Bronchial epithelial cell (primary cell): ENCODE data around the gene HSPA2. TPM values are rescaled to one million over a fixed set of nuclear protein-coding genes. Genes with fewer than 3 reads are reported as not detected.

Experiments
- DNase-seq: peaks from one replicate; pipeline ENCODE4 v3.0.0-alpha.2; 2010; ENCODE audit warnings: low read depth
- FAIRE-seq: peaks from 2 replicates; lab custom pipeline; 2011; peaks lifted over from hg19 to GRCh38; lab: Jason Lieb, UNC
- H3K27me3 ChIP-seq: 2 replicates; pipeline ENCODE4 v1.5.1; 2011; ENCODE audit warnings: low read length; ENCODE audit not compliant: control insufficient read depth, insufficient read depth
- H3K36me3 ChIP-seq: 2 replicates; pipeline ENCODE4 v1.5.1; 2011; ENCODE audit warnings: low read length; ENCODE audit not compliant: control insufficient read depth, insufficient read depth
- H3K4me3 ChIP-seq: 2 replicates; pipeline ENCODE4 v1.5.1; 2011; ENCODE audit warnings: mild to moderate bottlenecking, low read depth, low read length, control low read depth
- total RNA-seq: library from RNA; depleted of rRNA; stranded (reverse); fragments of >200 nt; gene quantifications from 2 replicates; pipeline ENCODE4 v1.2.1, GENCODE V29; 2014
- TF ChIP-seq, protein P1 (sequence below): IDR thresholded peaks from 2 replicates; pipeline ENCODE4 v1.5.1; 2011; ENCODE audit warnings: mild to moderate bottlenecking, moderate library complexity, low read length, control low read depth, inconsistent platforms; ENCODE audit not compliant: insufficient read depth, severe bottlenecking

The HSPA2 gene
- total RNA-seq, 1 donor from 2014 or later = 1.6 TPM

DNA sequence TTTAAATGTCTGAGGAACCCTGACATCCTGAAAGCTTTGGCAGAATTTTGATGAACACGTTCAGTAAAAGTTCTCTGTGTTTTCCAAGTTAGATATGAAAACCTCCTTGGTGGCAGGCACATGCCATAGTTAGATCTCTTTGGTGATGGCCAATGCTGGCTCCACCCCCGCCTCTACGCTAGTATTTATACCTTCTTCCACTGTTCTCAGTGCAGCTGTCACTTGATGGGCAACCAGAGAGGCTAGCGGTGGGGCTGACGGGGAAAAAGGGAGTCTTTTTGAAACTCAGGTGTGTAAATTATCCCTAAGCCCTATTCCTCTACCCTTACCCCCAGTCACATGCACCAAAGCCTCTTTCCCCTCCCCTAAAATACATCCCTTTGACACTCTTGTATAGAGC is 41.3 kb downstream of the HSPA2 start:
- H3K27me3 ChIP-seq = no peaks in the 10 kb centered on the region
- DNase-seq (no peak), FAIRE-seq (no peak)
- H3K4me3 ChIP-seq = no peak overlapping the region
- TF ChIP-seq, protein P1, sequence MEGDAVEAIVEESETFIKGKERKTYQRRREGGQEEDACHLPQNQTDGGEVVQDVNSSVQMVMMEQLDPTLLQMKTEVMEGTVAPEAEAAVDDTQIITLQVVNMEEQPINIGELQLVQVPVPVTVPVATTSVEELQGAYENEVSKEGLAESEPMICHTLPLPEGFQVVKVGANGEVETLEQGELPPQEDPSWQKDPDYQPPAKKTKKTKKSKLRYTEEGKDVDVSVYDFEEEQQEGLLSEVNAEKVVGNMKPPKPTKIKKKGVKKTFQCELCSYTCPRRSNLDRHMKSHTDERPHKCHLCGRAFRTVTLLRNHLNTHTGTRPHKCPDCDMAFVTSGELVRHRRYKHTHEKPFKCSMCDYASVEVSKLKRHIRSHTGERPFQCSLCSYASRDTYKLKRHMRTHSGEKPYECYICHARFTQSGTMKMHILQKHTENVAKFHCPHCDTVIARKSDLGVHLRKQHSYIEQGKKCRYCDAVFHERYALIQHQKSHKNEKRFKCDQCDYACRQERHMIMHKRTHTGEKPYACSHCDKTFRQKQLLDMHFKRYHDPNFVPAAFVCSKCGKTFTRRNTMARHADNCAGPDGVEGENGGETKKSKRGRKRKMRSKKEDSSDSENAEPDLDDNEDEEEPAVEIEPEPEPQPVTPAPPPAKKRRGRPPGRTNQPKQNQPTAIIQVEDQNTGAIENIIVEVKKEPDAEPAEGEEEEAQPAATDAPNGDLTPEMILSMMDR = no peak
- H3K36me3 ChIP-seq = no peaks in the 10 kb centered on the region

DNA sequence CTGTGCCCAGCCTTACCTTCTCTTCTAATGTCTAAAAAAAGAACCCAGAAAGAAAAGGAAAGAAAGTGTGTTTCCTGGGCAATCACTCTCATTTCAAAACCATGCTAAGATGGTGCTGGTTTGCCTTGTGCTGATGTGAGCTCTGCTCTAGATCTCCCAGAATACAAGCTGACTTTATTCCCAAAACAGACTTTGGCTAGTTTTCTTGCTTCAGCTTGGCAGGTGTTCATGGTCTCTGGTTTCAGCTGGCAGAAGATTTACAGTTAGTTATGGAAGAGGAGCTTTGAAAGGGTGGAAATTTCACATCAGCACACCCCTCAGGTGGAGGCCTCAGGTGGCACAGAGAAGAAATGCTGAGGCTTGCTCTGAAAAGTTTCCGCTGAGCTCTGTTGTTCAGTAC is 43.6 kb downstream of the HSPA2 start:
- TF ChIP-seq, protein P1 = no peak
- FAIRE-seq = no peak
- Histone ChIP-seq H3K36me3 (no peaks in the 10 kb centered on the region), H3K27me3 (no peaks in the 10 kb centered on the region), H3K4me3 (no peak overlapping the region)
- no peak for DNase-seq

DNA sequence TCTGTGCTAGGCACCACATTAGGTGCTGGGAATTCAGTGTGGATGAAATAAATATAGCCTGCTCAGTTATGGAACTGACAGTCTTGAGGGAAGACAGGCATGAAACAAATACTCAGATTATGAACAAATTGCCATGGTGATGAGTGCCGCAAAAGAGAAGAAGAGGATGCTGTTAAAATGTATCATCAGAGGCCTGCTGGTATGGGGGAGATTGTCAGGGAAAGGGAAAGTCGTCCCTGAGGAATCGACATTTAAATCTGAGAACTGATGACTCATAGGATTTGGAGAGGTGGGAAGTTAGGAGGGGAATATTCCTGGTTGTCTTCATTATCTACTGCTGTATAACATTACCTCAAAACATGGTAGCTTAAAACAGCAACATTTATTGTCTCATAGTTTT is 51.3 kb downstream of the HSPA2 start:
- no peaks in the 10 kb centered on the region for H3K36me3 ChIP-seq
- H3K4me3 ChIP-seq = no peak overlapping the region
- FAIRE-seq (no peak), DNase-seq (no peak)
- TF ChIP-seq, protein P1 = no peak
- no peaks in the 10 kb centered on the region for H3K27me3 ChIP-seq

Other genes starting within 250 kb of the HSPA2 start
- under 0.01 and 0.13 TPM in 2 replicates for gene ESR2, start 246.4 kb upstream of the HSPA2 start, total RNA-seq
- gene MTHFD1, start 152.4 kb upstream of the HSPA2 start, total RNA-seq = 19.3 and 35.5 TPM in 2 replicates
- under 0.01 and 0.13 TPM in 2 replicates for gene AKAP5, start 75.2 kb upstream of the HSPA2 start, total RNA-seq
- gene ZBTB25, start 36.9 kb upstream of the HSPA2 start, total RNA-seq = 4.1 and 4.7 TPM in 2 replicates
- 36.1 and 39.5 TPM in 2 replicates for gene ZBTB1, start 36.0 kb upstream of the HSPA2 start, total RNA-seq
- gene PPP1R36, start 9.2 kb downstream of the HSPA2 start, total RNA-seq = 0.51 and 1.1 TPM in 2 replicates
- gene PLEKHG3, start 163.7 kb downstream of the HSPA2 start, total RNA-seq = 32.4 and 35.8 TPM in 2 replicates